B cell (primary cell): ENCODE measurements around the gene PLAC9. TPM values are rescaled to one million over a fixed set of nuclear protein-coding genes. Genes with fewer than 3 reads are reported as not detected.

ENCODE experiments used
- ATAC-seq: fragments of 200-7000 bp; cut with Tn5 transposase; one replicate; pipeline ENCODE4 v1.10.0; 2021; ENCODE audit warnings: low read depth, mild to moderate bottlenecking, moderate number of reproducible peaks, moderate library complexity
- CTCF ChIA-PET: fragments of 350-600 bp; sonication (Branson Sonifier 250); formaldehyde crosslinking; loops from one replicate; lab custom pipeline; 2021; ENCODE audit warnings: antibody characterized with exemption, inconsistent platforms; lab: Charles Lee
- POLR2A ChIA-PET: fragments of 350-600 bp; sonication (Branson Sonifier 250); formaldehyde crosslinking; loops from one replicate; lab custom pipeline; 2021; ENCODE audit warnings: antibody characterized with exemption; lab: Charles Lee
- DNase-seq: peaks from one replicate; pipeline ENCODE4 v3.0.0; 2013
- H2AFZ ChIP-seq: 2 replicates; pipeline ENCODE4 v1.6.1; 2012; ENCODE audit warnings: mild to moderate bottlenecking, low read depth, low read length; ENCODE audit not compliant: insufficient read depth, poor library complexity, severe bottlenecking
- H3K27ac ChIP-seq, 2 donors: 1 replicate in 1 of 2; 2 replicates in 1 of 2; pipeline ENCODE4 v1.5.1; 2012 to 2013; ENCODE audit warnings: low read length in 2 of 2, mild to moderate bottlenecking in 2 of 2, moderate library complexity in 1 of 2
- H3K27me3 ChIP-seq, 4 experiments: fragments of 200-600 bp in 1 of 4; sonication (generic) in 1 of 4; replicated peaks in 1 of 4; 1 replicate in 2 of 4; 2 replicates in 2 of 4; pipeline versions ENCODE4 v1.6.1 to v1.7.0; 2013 to 2016; ENCODE audit warnings: low read length in 3 of 4, mild to moderate bottlenecking in 2 of 4, mixed read lengths in 1 of 4, moderate library complexity in 1 of 4; ENCODE audit not compliant: insufficient read depth in 4 of 4, control insufficient read depth in 3 of 4; ENCODE audit errors: control extremely low read depth in 1 of 4
- H3K36me3 ChIP-seq, 2 experiments: replicated peaks in 1 of 2; 1 replicate in 1 of 2; 2 replicates in 1 of 2; pipeline versions ENCODE4 v1.6.1 to v1.7.1; 2013; ENCODE audit warnings: low read length in 1 of 2; ENCODE audit not compliant: insufficient read depth in 2 of 2, control insufficient read depth in 1 of 2; ENCODE audit errors: control extremely low read depth in 1 of 2, extremely low read depth in 1 of 2
- H3K4me1 ChIP-seq, 2 donors: fragments of 200-600 bp in 1 of 2; sonication (generic) in 1 of 2; 1 replicate in 1 of 2; 2 replicates in 1 of 2; pipeline versions ENCODE4 v1.5.1 to v1.6.1; 2013 to 2017; ENCODE audit warnings: low read length in 2 of 2; ENCODE audit not compliant: control insufficient read depth in 2 of 2, insufficient read depth in 2 of 2
- H3K4me2 ChIP-seq: replicated peaks from 2 replicates; pipeline ENCODE3; 2012; ENCODE audit warnings: mild to moderate bottlenecking, low read depth, low read length; ENCODE audit not compliant: poor library complexity, severe bottlenecking
- H3K4me3 ChIP-seq, 5 experiments: fragments of 200-600 bp in 1 of 5; sonication (generic) in 1 of 5; 1 replicate in 3 of 5; 2 replicates in 2 of 5; pipeline versions ENCODE4 v1.5.1 to v1.7.0; 2011 to 2016; ENCODE audit warnings: low read length in 4 of 5, mild to moderate bottlenecking in 4 of 5, low read depth in 2 of 5, control low read depth in 1 of 5, moderate library complexity in 1 of 5; ENCODE audit not compliant: insufficient read depth in 1 of 5; ENCODE audit errors: control extremely low read depth in 1 of 5, extremely low read depth in 1 of 5
- H3K79me2 ChIP-seq: fragments of 200-600 bp; sonication (generic); one replicate; pipeline ENCODE4 v1.6.0; 2016; ENCODE audit warnings: low read length; ENCODE audit not compliant: control insufficient read depth, insufficient read depth
- H3K9ac ChIP-seq: fragments of 200-600 bp; sonication (generic); 2 replicates; pipeline ENCODE4 v1.6.1; 2017; ENCODE audit warnings: mild to moderate bottlenecking, low read length, moderate library complexity
- H3K9me3 ChIP-seq, 3 donors: one replicate each; pipeline versions ENCODE4 v1.6.1 to v1.7.1; 2013; ENCODE audit warnings: low read length in 2 of 3; ENCODE audit not compliant: control insufficient read depth in 2 of 3, insufficient read depth in 1 of 3; ENCODE audit errors: control extremely low read depth in 1 of 3
- H4K20me1 ChIP-seq: 2 replicates; pipeline ENCODE4 v1.6.0; 2012; ENCODE audit warnings: mild to moderate bottlenecking, low read length; ENCODE audit not compliant: insufficient read depth, control insufficient read depth, poor library complexity, severe bottlenecking
- H3K27ac Mint-ChIP-seq: one replicate; pipeline ENCODE4 v1.8.0; 2021; ENCODE audit warnings: mixed read lengths
- H3K27me3 Mint-ChIP-seq: one replicate; pipeline ENCODE4 v1.8.0; 2021; ENCODE audit warnings: mixed read lengths
- H3K4me1 Mint-ChIP-seq: one replicate; pipeline ENCODE4 v1.8.0; 2021; ENCODE audit warnings: mixed read lengths
- H3K4me3 Mint-ChIP-seq: one replicate; pipeline ENCODE4 v1.8.0; 2021; ENCODE audit warnings: mixed read lengths
- H3K9me3 Mint-ChIP-seq: one replicate; pipeline ENCODE4 v1.8.0; 2022; ENCODE audit warnings: mixed read lengths; ENCODE audit not compliant: insufficient read depth
- EZH2 ChIP-seq: IDR thresholded peaks from 2 replicates; pipeline ENCODE4 v1.6.1; 2012; ENCODE audit warnings: borderline replicate concordance, low read depth, mild to moderate bottlenecking, moderate library complexity, low read length; ENCODE audit not compliant: insufficient read depth, poor library complexity, severe bottlenecking
- WGBS: methylation state at CpG from one replicate; pipeline ENCODE4 v1.1.5; 2013; ENCODE audit warnings: missing lambda C conversion rate; ENCODE audit not compliant: insufficient coverage; 5-methylcytosine and 5-hydroxymethylcytosine counted together
- intact Hi-C: fragments of 100-400 bp; cut with micrococcal nuclease; formaldehyde crosslinking; loops from one replicate; pipeline ENCODE4 v1.10.0; 2022
- polyA plus RNA-seq: library from polyadenylated mRNA; depleted of rRNA; stranded (reverse); fragments of >200 nt; gene quantifications from 2 replicates; pipeline ENCODE4 v1.2.3, GENCODE V29; 2012
- total RNA-seq, 2 donors: library from RNA; stranded (reverse); fragments of 120-200 nt in 1 of 2; gene quantifications; 1 replicate in 1 of 2; 2 replicates in 1 of 2; pipeline versions ENCODE4 v1.2.3 to v1.2.4, GENCODE V29; 2013 to 2022
- TF ChIP-seq, protein P1 (sequence below): fragments of 200-600 bp; IDR thresholded peaks from one replicate; pipeline ENCODE4 v1.8.0; 2022; ENCODE audit warnings: antibody characterized with exemption, mild to moderate bottlenecking

The PLAC9 gene
- total and polyA plus RNA-seq, 2 donors (not counting 1 experiment from before 2014, with no cell fraction given), result not detected

DNA sequence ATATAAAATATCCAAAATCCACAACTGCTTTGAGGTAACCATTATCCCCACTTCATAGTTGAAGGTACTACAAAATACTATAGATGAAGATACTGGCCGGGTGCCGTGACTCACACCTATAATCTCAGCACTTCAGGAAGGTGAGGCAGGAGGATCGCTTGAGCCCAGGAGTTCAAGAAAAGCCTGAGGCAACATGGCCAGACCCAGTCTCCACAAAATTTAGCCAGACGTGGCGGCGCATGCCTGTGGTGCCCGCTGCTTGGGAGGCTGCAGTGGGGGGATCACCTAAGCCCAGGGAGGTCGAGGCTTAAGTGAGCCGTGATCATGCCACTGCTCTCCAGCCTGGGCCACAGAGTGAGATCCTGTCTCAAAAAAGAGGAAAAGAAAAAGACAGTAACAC lies 32.4 kb upstream of the PLAC9 start:
- Mint-ChIP-seq H3K27me3 (peaks cover 15% of the 10 kb centered on the region), H3K4me3 (no peak overlapping the region), H3K4me1 (no peaks in the 10 kb centered on the region), H3K27ac (no peak overlapping the region), H3K9me3 (no peaks in the 10 kb centered on the region)
- POLR2A ChIA-PET, result no interaction called here
- Histone ChIP-seq H3K4me3 (no peak overlapping the region), H3K27me3 (peaks cover 0 to 3% (median 0%) of the 10 kb centered on the region in 4 experiments), H2AFZ (no peak overlapping the region), H3K9ac (no peak overlapping the region), H3K27ac (no peak overlapping the region), H3K9me3 (no peaks in the 10 kb centered on the region), H4K20me1 (no peaks in the 10 kb centered on the region), H3K79me2 (no peaks in the 10 kb centered on the region), H3K36me3 (no peaks in the 10 kb centered on the region), H3K4me1 (no peaks in the 10 kb centered on the region), H3K4me2 (no peak overlapping the region)
- TF ChIP-seq EZH2, result no peak
- TF ChIP-seq, protein P1, sequence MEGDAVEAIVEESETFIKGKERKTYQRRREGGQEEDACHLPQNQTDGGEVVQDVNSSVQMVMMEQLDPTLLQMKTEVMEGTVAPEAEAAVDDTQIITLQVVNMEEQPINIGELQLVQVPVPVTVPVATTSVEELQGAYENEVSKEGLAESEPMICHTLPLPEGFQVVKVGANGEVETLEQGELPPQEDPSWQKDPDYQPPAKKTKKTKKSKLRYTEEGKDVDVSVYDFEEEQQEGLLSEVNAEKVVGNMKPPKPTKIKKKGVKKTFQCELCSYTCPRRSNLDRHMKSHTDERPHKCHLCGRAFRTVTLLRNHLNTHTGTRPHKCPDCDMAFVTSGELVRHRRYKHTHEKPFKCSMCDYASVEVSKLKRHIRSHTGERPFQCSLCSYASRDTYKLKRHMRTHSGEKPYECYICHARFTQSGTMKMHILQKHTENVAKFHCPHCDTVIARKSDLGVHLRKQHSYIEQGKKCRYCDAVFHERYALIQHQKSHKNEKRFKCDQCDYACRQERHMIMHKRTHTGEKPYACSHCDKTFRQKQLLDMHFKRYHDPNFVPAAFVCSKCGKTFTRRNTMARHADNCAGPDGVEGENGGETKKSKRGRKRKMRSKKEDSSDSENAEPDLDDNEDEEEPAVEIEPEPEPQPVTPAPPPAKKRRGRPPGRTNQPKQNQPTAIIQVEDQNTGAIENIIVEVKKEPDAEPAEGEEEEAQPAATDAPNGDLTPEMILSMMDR, result no peak
- WGBS, result 98% methylated on average over 4 of the region's 9 CpGs
- intact Hi-C loops, result no loop called here
- CTCF ChIA-PET, result no interaction called here
- ATAC-seq, result no peak
- no peak for DNase-seq

DNA sequence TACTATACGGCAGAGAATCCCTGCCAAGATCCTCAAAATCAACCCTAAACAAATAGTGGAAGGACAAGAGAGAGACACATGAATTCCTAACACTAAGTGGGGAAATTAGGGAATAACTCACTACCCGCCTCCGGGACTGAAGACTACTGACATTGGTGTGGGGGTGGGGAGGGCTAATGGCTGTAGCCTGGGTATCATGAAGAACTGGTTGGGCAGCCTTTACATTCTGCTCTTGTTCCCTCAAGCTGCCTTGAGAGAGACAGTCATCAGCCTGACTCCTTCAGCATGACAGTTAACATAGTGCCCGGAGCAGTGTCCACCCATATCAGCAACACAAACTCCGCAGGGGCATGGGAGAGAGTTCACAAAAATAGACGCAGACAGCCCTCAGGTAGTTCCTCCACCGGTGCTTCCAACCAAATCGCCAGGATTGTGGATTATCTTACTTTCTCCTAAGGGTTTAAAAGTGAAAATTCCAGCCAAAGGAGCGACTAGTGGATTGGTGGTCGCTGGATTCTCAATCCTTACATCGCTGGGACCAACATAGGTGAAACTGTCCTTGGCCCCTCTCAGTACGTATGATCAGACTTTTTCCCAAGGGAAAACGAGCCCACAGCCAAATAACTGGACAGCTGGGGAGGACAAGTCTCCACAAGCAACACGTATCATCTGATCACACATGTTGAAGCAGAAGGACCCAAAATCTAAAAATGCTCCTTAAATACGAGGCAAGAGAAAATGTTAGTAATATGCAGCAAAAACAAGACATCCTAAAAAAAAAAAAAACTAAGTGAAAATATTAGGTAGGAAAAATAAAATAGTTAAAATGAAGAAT lies 31.5 kb upstream of the PLAC9 start:
- no peaks in the 10 kb centered on the region for H3K4me1 Mint-ChIP-seq
- POLR2A ChIA-PET, result no interaction called here

More for the DNA sequence above, 31.5 kb upstream of the PLAC9 start:
- no peaks in the 10 kb centered on the region for H3K4me1 ChIP-seq
- H4K20me1 ChIP-seq, result no peaks in the 10 kb centered on the region
- Mint-ChIP-seq H3K27me3 (peaks cover 14% of the 10 kb centered on the region), H3K9me3 (no peaks in the 10 kb centered on the region), H3K4me3 (no peak overlapping the region), H3K27ac (no peak overlapping the region)
- peaks cover 0 to 3% (median 0%) of the 10 kb centered on the region in 4 experiments for H3K27me3 ChIP-seq
- no peak overlapping the region for H3K4me2 ChIP-seq
- H3K9ac ChIP-seq, result no peak overlapping the region
- no peaks in the 10 kb centered on the region for H3K9me3 ChIP-seq
- H2AFZ ChIP-seq, result no peak overlapping the region
- intact Hi-C loops, result no loop called here
- H3K36me3 ChIP-seq, result no peaks in the 10 kb centered on the region
- no peak for DNase-seq
- ATAC-seq, result no peak
- no peak overlapping the region for H3K27ac ChIP-seq
- H3K79me2 ChIP-seq, result no peaks in the 10 kb centered on the region
- 93% methylated on average over 11 of the region's 15 CpGs for WGBS
- TF ChIP-seq, protein P1, result no peak
- TF ChIP-seq EZH2, result no peak
- CTCF ChIA-PET, result interaction anchor here (0.7 kb wide), 1 partner anchor 188 kb away, joined by 5 read pairs; no protein-coding TSS in a partner anchor
- H3K4me3 ChIP-seq, result no peak overlapping the region
